Mesendoderm (in vitro differentiated cells): ENCODE data around the gene PRPF40A.

ENCODE experiments used
- DNase-seq: peaks from one replicate; pipeline ENCODE4 v3.0.0; 2013
- H2AK5ac ChIP-seq: 2 replicates; pipeline ENCODE4 v1.6.1; 2013; ENCODE audit warnings: low read length, inconsistent platforms
- H2BK120ac ChIP-seq: 2 replicates; pipeline ENCODE4 v1.6.1; 2013; ENCODE audit warnings: low read depth, mild to moderate bottlenecking, low read length, moderate library complexity, mixed read lengths
- H2BK15ac ChIP-seq: replicated peaks from 2 replicates; pipeline ENCODE4 v1.6.1; 2013; ENCODE audit warnings: low read depth, mild to moderate bottlenecking, moderate library complexity
- H2BK5ac ChIP-seq: 2 replicates; pipeline ENCODE4 v1.6.1; 2013; ENCODE audit warnings: low read length, inconsistent platforms
- H3K18ac ChIP-seq: 2 replicates; pipeline ENCODE4 v1.6.1; 2013; ENCODE audit warnings: mild to moderate bottlenecking, low read length, mixed read lengths
- H3K23ac ChIP-seq: one replicate; pipeline ENCODE4 v1.6.1; 2013; ENCODE audit warnings: low read length
- H3K27ac ChIP-seq: 2 replicates; pipeline ENCODE4 v1.5.1; 2013; ENCODE audit warnings: low read depth, mild to moderate bottlenecking, inconsistent platforms, low read length, moderate library complexity
- H3K27me3 ChIP-seq: 2 replicates; pipeline ENCODE4 v1.6.1; 2013; ENCODE audit warnings: low read length, control low read depth, mild to moderate bottlenecking, inconsistent platforms; ENCODE audit not compliant: insufficient read depth, poor library complexity
- H3K36me3 ChIP-seq: 2 replicates; pipeline ENCODE4 v1.6.1; 2013; ENCODE audit warnings: low read length, inconsistent platforms; ENCODE audit not compliant: control insufficient read depth, insufficient read depth
- H3K4ac ChIP-seq: one replicate; pipeline ENCODE4 v1.6.1; 2013; ENCODE audit warnings: low read depth, mild to moderate bottlenecking, low read length, moderate library complexity
- H3K4me1 ChIP-seq: 2 replicates; pipeline ENCODE4 v1.6.1; 2013; ENCODE audit warnings: low read depth, low read length, inconsistent platforms; ENCODE audit not compliant: control insufficient read depth
- H3K4me2 ChIP-seq: 2 replicates; pipeline ENCODE4 v1.6.1; 2013; ENCODE audit warnings: low read length
- H3K4me3 ChIP-seq: 2 replicates; pipeline ENCODE4 v1.5.1; 2013; ENCODE audit warnings: mild to moderate bottlenecking, low read length
- H3K56ac ChIP-seq: one replicate; pipeline ENCODE4 v1.6.1; 2013; ENCODE audit warnings: low read length
- H3K79me1 ChIP-seq: 2 replicates; pipeline ENCODE4 v1.6.1; 2013; ENCODE audit warnings: low read length, inconsistent platforms
- H3K79me2 ChIP-seq: 2 replicates; pipeline ENCODE4 v1.6.1; 2013; ENCODE audit warnings: mild to moderate bottlenecking, low read length; ENCODE audit not compliant: control insufficient read depth, insufficient read depth
- H3K9ac ChIP-seq: 2 replicates; pipeline ENCODE4 v1.6.1; 2013; ENCODE audit warnings: low read length, inconsistent platforms
- H4K5ac ChIP-seq: one replicate; pipeline ENCODE4 v1.6.1; 2013; ENCODE audit warnings: low read length
- H4K8ac ChIP-seq: one replicate; pipeline ENCODE4 v1.6.1; 2013; ENCODE audit warnings: low read depth, mild to moderate bottlenecking, control low read depth, low read length, moderate library complexity
- WGBS: extraction: QIAGEN DNeasy Blood & Tissue Kit; methylation state at CpG from one replicate; pipeline ENCODE4 v1.1.7; 2013; ENCODE audit warnings: low lambda C conversion rate, missing lambda C conversion rate; ENCODE audit not compliant: insufficient coverage; ENCODE audit errors: extremely low coverage; 5-methylcytosine and 5-hydroxymethylcytosine counted together

PRPF40A gene

DNA sequence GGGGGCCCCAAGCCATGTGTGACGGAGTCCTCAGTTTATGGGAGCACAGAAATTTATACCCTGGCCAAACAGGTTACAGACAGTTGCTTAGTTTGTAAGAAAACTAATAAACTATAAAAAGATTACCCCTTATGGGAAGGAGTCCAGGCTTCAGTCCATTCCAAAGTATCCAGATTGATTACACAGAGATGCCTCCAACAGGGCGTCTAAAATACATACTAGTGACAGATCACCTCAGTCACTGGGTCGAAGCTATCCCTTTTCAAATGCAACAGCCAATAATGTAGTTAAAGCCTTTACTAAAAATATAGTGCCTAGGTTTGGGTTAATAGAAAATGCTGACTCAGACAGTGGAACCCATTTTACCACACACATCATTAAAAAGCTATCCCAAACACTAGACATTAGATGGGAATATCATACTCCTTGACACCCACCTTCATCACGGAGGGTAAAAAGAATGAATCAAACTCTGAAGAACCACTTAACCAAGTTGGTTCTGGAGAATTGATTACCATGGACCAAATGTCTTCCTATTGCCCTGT, 10.7 kb downstream of the PRPF40A start:
- no CpG with 5 or more reads among the region's 4 CpGs for WGBS
- no peak overlapping the region for H3K4me3 ChIP-seq
- no peak overlapping the region for H3K56ac ChIP-seq
- H2AK5ac ChIP-seq: no peak overlapping the region
- H3K36me3 ChIP-seq: peaks cover 4% of the 10 kb centered on the region
- H3K18ac ChIP-seq: no peak overlapping the region
- H4K8ac ChIP-seq: no peak overlapping the region
- H4K5ac ChIP-seq: no peak overlapping the region
- peaks cover 25% of the 10 kb centered on the region for H3K79me1 ChIP-seq
- H3K4me2 ChIP-seq: no peak overlapping the region
- H3K4ac ChIP-seq: no peak overlapping the region
- no peak overlapping the region for H3K27ac ChIP-seq
- H3K79me2 ChIP-seq: peaks cover 95% of the 10 kb centered on the region
- DNase-seq: no peak
- H3K4me1 ChIP-seq: no peaks in the 10 kb centered on the region
- no peak overlapping the region for H2BK120ac ChIP-seq
- H3K9ac ChIP-seq: no peak overlapping the region
- no peak overlapping the region for H2BK15ac ChIP-seq
- H3K23ac ChIP-seq: no peak overlapping the region
- no peak overlapping the region for H2BK5ac ChIP-seq
- H3K27me3 ChIP-seq: no peaks in the 10 kb centered on the region

DNA sequence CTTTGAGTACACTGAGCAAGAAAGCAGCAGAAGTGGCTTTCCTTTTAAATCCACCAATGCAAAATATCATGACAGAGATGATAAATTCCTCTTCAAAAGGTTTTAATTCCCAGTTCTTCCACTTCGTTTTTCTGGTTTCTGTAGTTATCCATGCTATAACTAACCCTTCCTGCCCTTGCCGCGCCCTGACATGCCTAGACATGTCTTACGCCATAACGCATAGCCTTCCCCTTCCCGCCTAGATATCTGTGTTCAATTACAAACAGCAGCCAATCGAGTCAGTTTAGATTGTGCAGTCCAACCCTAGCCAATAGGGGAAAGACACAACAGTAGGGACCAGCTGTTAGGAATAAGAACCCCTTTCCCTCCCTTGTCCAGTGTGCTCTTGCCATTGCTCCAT, 16.1 kb downstream of the PRPF40A start:
- Histone ChIP-seq H4K8ac (no peak overlapping the region), H3K36me3 (peaks cover 6% of the 10 kb centered on the region), H3K27me3 (no peaks in the 10 kb centered on the region), H3K79me2 (peaks cover 75% of the 10 kb centered on the region), H2BK15ac (no peak overlapping the region), H3K9ac (no peak overlapping the region), H3K79me1 (peaks cover 15% of the 10 kb centered on the region), H3K4me1 (no peaks in the 10 kb centered on the region), H3K18ac (no peak overlapping the region), H3K23ac (no peak overlapping the region), H3K4ac (no peak overlapping the region), H2BK5ac (no peak overlapping the region), H3K4me3 (no peak overlapping the region), H2AK5ac (no peak overlapping the region), H3K4me2 (no peak overlapping the region), H4K5ac (no peak overlapping the region), H2BK120ac (no peak overlapping the region), H3K56ac (no peak overlapping the region), H3K27ac (no peak overlapping the region)
- no CpG with 5 or more reads among the region's 7 CpGs for WGBS
- DNase-seq: no peak

DNA sequence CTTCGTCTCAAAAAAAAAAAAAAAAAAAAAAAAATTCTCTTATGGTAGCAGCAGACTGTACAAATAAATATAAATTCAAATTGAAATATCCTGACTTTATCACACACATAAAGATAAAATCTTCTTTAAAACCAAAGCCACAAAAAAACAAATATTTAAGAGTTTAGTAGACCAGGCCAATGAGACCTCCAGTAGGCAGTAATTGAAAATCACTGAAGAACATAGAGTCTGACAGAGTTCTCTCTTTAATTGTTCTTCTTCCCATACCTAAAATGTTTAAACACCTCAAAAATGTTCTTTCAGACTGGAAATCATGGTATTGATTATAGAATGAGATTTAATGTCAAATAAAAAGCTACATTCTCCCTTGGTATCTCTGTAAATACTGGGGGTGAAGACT, 20.8 kb downstream of the PRPF40A start:
- Histone ChIP-seq H3K36me3 (peaks cover 2% of the 10 kb centered on the region), H3K4me3 (no peak overlapping the region), H3K18ac (no peak overlapping the region), H2BK120ac (no peak overlapping the region), H3K4me1 (no peaks in the 10 kb centered on the region), H4K5ac (no peak overlapping the region), H3K23ac (no peak overlapping the region), H3K79me1 (peaks cover 2% of the 10 kb centered on the region), H3K4ac (no peak overlapping the region), H3K4me2 (no peak overlapping the region), H2AK5ac (no peak overlapping the region), H3K79me2 (peaks cover 33% of the 10 kb centered on the region), H3K27me3 (no peaks in the 10 kb centered on the region), H2BK15ac (no peak overlapping the region), H4K8ac (no peak overlapping the region), H3K27ac (no peak overlapping the region), H2BK5ac (no peak overlapping the region), H3K56ac (no peak overlapping the region), H3K9ac (no peak overlapping the region)
- no peak for DNase-seq
- WGBS: no CpG with 5 or more reads among the region's 1 CpG

DNA sequence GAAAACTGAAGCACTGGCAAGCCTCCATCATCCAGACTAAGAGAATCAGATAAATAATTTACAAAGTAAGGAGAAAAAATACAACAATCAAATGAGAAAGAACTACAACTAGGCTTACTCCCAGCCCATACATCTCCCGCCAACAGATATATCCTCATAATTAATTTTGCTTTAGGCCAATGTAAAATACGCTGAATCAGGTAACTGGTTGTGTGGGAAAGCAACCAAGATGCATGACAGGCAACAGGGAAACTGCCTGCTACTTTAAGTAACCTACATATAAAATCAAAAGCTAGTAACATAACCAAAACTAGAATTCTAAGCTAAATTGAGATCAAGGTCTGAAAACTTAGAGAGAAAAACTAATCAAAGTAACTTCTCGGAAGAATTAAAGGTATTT, 21.5 kb downstream of the PRPF40A start:
- no peak overlapping the region for H4K8ac ChIP-seq
- H3K4me1 ChIP-seq: no peaks in the 10 kb centered on the region
- no peak overlapping the region for H3K18ac ChIP-seq
- H3K79me2 ChIP-seq: peaks cover 27% of the 10 kb centered on the region
- no peak overlapping the region for H3K4me3 ChIP-seq
- no peak overlapping the region for H2AK5ac ChIP-seq
- H3K56ac ChIP-seq: no peak overlapping the region
- H2BK5ac ChIP-seq: no peak overlapping the region
- no peak for DNase-seq
- no CpG with 5 or more reads among the region's 3 CpGs for WGBS
- H3K27ac ChIP-seq: no peak overlapping the region
- H3K9ac ChIP-seq: no peak overlapping the region
- H2BK15ac ChIP-seq: no peak overlapping the region
- no peak overlapping the region for H3K4ac ChIP-seq
- no peak overlapping the region for H3K23ac ChIP-seq
- H3K36me3 ChIP-seq: no peaks in the 10 kb centered on the region
- no peak overlapping the region for H2BK120ac ChIP-seq
- H4K5ac ChIP-seq: no peak overlapping the region
- no peak overlapping the region for H3K4me2 ChIP-seq
- H3K79me1 ChIP-seq: peaks cover 2% of the 10 kb centered on the region
- H3K27me3 ChIP-seq: no peaks in the 10 kb centered on the region

DNA sequence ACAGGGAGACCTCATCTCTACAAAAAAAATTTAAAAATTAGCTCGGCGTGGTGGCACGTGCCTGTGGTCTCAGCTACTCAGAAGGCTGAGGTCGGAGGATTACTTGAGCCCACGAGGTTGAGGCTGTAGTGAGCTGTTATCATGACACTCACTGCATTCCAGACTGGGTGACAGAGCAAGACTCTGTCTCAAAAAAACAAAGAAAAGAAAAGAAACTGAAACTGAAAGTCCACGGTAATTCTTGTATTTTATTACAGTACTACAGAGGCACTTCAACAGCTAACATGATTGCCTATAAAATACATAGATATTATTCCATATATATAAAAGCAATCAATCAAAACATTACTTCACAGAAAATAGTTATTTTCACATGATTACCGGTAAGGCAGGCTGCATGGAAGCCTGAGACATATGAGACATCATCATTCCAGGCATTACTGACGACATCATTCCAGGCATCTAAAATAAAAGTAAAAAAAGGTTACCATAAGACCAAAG, 23.1 kb downstream of the PRPF40A start:
- no peaks in the 10 kb centered on the region for H3K4me1 ChIP-seq
- no peak overlapping the region for H3K9ac ChIP-seq
- no peak overlapping the region for H3K4me2 ChIP-seq
- no peak overlapping the region for H2BK5ac ChIP-seq
- no peak overlapping the region for H3K18ac ChIP-seq
- DNase-seq: peak; percentile 54
- no peak overlapping the region for H3K4me3 ChIP-seq
- H3K79me2 ChIP-seq: peaks cover 16% of the 10 kb centered on the region
- no CpG with 5 or more reads among the region's 8 CpGs for WGBS
- no peaks in the 10 kb centered on the region for H3K27me3 ChIP-seq
- H4K5ac ChIP-seq: no peak overlapping the region
- H2BK120ac ChIP-seq: no peak overlapping the region
- H4K8ac ChIP-seq: no peak overlapping the region
- no peak overlapping the region for H3K23ac ChIP-seq
- H3K56ac ChIP-seq: no peak overlapping the region
- H3K79me1 ChIP-seq: peaks cover 2% of the 10 kb centered on the region
- H2AK5ac ChIP-seq: no peak overlapping the region
- no peak overlapping the region for H2BK15ac ChIP-seq
- H3K4ac ChIP-seq: no peak overlapping the region
- no peaks in the 10 kb centered on the region for H3K36me3 ChIP-seq
- H3K27ac ChIP-seq: no peak overlapping the region

DNA sequence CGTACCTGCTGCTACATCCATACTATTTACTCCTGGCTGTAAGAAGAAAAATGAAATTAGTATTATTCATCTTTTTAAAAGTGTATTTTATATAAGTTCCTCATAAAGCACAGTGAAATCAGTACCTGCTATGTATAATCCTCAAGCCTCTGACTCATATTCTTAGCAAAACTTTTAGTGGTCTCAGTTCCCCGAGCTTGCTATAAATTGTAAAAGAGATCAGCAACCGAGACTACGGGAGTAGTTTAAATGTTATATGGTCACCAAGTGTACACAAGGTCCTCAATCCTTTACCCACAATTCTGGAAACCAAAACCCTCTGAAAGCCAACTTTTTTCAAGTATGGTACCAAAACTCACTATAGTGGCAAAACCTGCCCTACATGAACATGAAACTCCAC, 24.2 kb downstream of the PRPF40A start:
- peaks cover 2% of the 10 kb centered on the region for H3K79me1 ChIP-seq
- H2BK120ac ChIP-seq: no peak overlapping the region
- H3K9ac ChIP-seq: no peak overlapping the region
- H2BK15ac ChIP-seq: no peak overlapping the region
- H4K5ac ChIP-seq: no peak overlapping the region
- H3K4me2 ChIP-seq: no peak overlapping the region
- no peaks in the 10 kb centered on the region for H3K4me1 ChIP-seq
- H2AK5ac ChIP-seq: no peak overlapping the region
- H3K36me3 ChIP-seq: no peaks in the 10 kb centered on the region
- no peak overlapping the region for H3K23ac ChIP-seq
- no peak overlapping the region for H3K4me3 ChIP-seq
- no peak overlapping the region for H2BK5ac ChIP-seq
- peaks cover 13% of the 10 kb centered on the region for H3K79me2 ChIP-seq
- H3K4ac ChIP-seq: no peak overlapping the region
- H3K27ac ChIP-seq: no peak overlapping the region
- no CpG with 5 or more reads among the region's 4 CpGs for WGBS
- H4K8ac ChIP-seq: no peak overlapping the region
- no peaks in the 10 kb centered on the region for H3K27me3 ChIP-seq
- H3K56ac ChIP-seq: no peak overlapping the region
- no peak overlapping the region for H3K18ac ChIP-seq
- DNase-seq: no peak
